NCI-H446 (cell line): ENCODE measurements around the gene SV2B.

Experiments used
- DNase-seq, 2 experiments: peaks; one replicate each; lab custom pipeline; 2025; lab: John Stamatoyannopoulos, UW

SV2B gene

DNA sequence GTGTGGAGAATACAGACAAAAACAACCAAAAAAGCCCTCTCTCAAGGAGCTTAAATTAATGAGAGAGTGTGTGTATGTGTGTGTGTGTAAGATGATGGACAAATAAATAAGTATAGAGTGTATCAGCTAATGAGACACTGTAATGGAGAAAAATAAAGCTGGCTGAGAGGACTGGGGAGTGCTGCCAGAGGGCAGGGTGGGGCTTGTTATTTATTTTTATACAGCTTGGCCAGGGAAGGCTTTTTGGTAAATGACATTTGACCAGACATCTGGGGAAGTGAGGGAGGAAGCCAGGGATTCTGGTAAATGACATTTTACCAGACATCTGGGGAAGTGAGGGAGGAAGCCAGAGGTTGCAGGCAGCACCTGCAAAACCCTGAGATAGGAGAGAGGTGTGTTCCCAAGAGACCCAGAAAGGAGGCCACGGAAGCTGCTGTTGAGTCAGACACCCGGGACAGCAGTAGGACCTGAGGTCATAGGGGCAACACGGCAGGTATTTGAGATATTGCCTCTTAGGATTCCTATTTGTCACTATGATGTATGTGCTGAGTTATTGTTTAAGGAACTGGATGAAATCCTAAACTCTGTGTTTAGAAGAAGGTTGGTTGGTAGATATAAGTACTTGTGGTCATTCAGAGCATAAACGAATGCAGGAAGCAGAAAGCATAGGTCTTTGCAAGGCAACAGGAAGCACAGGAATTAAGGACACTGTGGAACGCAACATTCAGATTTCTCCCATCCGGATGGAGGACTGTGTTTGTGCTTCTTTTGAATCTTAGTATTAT lies 2.7 kb downstream of the SV2B start:
- DNase-seq: no peak

DNA sequence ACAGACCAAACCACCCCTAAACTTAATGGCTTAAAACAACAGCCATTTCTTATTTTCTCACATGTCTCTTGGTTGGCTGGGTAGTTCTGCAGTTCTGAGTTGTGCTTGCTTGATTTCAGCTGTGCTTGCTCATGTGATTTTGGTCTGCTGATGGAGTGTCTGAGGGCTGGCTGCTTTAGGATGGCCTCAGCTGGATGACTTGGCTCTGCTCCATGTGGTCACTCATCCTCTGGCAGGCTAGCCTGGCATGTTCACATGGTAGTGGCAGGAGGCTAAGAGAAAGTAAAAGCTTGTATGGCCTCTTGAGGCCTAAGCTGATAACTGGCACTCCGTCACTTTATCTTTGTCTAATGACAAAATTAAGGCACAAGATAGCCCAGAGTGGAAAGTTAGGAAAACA lies 4.1 kb downstream of the SV2B start:
- DNase-seq: no peak

DNA sequence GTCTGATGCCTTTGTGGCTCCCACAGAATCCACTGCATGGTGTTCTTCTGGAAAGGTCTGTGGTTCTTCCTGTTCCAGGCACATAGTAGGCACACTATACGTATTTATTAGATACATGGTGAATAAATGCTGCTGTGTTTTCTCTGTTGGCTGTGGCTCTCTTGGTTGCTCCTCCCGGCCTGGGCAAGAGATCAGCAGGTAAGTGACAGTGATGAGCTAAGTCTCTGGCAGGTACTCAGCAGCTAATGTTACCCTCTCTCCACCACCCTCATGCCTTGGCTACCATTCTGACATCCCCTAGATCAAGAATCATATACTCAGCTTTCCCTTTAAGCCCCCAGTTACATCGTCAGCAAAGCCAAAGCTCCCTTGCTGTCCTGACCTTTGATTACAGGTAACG lies 8.4 kb downstream of the SV2B start:
- DNase-seq: no peak

GRCh38 chr15:91109885-91110284 lies 9.8 kb downstream of the SV2B start:
- DNase-seq: no peak

GRCh38 chr15:91110407-91110806 lies 10.3 kb downstream of the SV2B start:
- no peak for DNase-seq

GRCh38 chr15:91113030-91113429 lies 13.0 kb downstream of the SV2B start:
- DNase-seq: no peak

GRCh38 chr15:91114301-91114700 lies 14.2 kb downstream of the SV2B start:
- no peak for DNase-seq

- DNase-seq: no peak
Observed at GRCh38 chr15:91116113-91117067, 16.3 kb downstream of the SV2B start.

DNA sequence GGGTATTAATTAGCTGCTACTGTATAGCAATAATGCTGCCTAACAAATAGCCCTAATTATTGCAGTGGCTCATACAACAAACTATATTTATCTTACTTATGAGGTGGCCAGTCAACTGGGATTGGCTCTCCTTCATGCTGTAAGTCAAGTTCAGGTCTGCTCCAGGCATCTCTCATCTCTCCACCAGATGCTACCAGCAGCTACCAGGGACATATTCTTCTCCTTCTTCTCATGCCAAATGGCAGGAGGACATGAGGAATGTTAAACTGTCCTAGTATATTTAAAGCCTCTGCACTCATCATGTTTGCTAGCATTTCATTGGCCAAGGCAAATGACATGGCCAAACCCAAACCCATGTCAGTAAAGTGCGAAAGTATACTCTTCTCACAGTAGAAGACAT lies 17.3 kb downstream of the SV2B start:
- DNase-seq: no peak

DNA sequence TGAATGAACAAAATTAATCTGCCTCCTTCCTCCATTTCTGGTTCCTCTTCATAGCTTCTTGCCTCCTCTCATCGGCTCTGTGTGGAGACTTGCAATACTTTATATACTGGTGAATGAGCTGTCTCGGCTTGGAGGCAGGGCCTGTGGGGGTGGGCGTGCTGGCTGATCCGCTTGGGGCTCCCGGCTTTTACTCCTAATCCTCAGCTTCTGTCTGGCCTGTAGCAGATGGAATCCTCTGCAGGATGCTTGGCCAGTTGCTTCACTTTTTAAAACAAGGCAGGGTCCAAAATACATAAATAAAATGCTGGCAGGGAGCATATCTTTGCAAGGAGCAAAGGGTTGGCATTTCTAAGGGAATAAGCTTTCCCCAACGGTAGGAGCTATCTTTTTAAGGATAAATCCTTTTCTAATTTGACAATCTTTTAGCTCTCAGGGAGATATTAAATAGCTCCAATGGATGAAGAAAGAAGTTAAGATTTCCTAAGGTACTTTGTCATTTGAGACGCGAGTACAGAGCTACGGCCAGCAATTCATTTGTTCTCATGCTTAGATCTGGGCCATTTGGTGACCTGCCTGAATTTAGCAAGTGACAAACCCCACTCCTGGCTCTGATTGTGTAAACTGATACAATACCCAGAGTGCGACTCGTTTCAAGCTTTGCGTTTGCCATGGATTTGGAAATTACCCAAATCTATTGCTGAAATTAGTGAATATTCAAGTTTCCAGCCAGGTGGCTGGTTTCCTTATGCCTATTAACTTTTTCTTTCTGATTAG lies 18.9 kb downstream of the SV2B start:
- peak; percentile 37 to 54 for DNase-seq

DNA sequence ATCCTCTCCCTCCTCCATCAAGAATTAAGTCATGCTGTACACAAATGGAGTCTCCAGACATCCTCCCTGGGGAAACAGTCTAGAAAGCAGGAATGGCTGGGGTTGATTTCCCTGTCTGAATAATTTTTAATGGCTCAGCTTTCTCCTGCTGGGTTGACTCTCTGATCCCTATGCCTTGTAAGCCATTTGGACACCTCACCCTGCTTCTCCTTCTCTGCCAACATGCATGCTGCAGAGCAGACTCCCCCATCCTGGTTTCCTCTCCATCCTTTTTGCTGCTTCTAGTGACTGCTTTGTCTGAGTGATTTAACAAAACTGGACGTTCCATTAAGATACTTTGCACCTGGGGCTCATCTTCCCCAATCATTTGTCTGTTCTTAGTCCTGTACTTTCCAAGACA lies 22.2 kb downstream of the SV2B start:
- no peak for DNase-seq

DNA sequence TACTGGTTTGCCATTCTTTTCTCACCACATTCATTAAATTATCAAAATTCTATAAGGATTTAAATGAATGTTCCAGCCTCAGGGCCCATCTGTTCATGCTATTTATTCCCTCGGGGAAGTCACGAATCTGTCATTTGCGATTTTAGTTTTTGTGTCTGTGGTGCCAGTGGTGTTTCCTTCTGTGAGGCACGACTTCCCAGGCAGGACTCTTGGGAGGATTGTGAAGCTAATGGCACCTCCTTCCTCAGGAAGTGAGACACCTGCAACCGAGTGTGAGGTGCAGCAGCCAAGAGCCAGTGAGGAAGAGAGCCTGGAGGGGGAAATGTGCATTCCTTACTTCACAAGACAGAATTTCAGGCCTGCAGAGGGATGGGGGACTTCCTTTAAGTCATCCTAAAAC lies 24.1 kb downstream of the SV2B start:
- DNase-seq: no peak

- no peak for DNase-seq
Observed at GRCh38 chr15:91125162-91125561, 25.1 kb downstream of the SV2B start.

DNA sequence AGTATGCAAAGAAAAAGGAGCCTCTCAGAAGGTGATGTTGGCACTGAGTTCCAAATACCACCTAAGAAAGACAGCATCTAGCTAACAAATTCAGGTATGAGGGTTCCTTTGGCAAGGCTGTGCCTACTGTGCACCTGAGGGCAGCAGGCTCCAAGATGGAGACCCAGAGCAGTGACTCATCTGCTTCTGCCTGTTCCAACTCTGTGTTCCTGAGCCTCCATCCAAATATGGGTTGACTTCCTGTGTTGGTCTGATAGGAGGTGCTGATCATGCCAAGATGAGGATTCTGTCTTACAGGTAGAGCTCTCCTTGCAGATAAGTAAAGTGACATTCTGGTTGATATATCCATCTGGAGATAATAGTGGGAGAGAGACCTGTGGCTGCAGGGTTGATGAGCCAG lies 26.0 kb downstream of the SV2B start:
- DNase-seq: no peak

DNA sequence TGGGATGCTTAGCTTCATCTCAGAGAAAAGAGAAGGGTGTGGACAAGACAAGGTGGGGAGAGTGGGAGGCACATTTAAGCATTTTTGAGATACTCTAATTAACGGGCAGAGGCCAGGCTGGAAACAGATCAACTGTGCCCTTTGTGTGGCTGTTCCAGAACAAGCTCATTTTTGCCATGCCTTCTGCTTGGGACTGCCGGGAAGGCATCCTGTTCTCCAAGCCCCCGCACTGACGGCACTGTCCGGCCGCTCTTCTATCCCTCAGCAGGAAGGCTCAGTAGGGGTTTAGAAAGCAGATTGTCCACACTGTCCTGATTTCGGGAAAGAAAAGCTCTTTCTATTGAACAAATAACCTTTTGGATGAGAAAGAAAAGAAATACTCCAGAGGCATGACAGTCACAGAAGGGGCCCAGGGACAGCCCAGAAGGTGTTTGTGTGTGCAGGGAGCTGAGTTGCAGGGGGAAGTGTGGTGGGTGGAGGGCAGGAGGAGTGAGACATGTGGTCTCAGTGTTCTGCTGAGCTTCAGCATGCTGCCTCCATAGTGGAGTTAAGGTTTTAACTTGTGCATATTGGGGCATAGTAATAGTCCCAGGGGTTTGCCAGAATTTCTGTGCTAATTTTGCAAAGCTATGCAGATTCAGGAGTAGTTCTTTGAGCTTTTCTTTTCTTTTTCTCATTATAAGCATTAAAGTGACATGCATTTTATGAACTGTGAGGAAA lies 27.3 kb downstream of the SV2B start:
- DNase-seq: no peak

GRCh38 chr15:91128016-91128415 lies 28.0 kb downstream of the SV2B start:
- no peak for DNase-seq

- DNase-seq: no peak
Observed at GRCh38 chr15:91129436-91129835, 29.4 kb downstream of the SV2B start.

DNA sequence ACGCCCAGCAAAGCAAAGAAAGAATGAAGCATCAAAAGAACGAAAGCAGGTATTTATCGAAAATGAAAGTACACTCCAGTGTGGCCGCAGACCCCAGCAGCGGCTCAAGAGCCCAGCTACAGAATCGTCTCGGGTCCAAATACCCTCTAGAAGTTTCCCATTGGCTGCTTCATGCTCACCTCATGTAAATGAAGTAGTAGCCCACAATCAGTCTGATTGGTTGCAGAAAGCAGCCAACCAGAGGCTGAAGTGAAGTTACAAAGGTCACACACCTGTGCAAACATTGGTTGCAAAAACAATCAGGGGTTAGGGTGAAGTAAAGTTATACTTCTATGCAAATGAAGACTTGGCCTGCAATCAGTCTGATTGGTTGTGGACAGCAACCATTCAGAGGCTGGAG lies 32.0 kb downstream of the SV2B start:
- DNase-seq: no peak

- DNase-seq: no peak
Observed at GRCh38 chr15:91133511-91133910, 33.5 kb downstream of the SV2B start.

GRCh38 chr15:91135201-91136130 lies 35.4 kb downstream of the SV2B start:
- no peak for DNase-seq
